NB4 (cell line): ENCODE measurements around the gene USP9X.

Source experiments
- MYC ChIP-seq: IDR thresholded peaks from 2 replicates; pipeline ENCODE4 v1.6.1; 2011; ENCODE audit warnings: low read depth, low read length
- POLR2A ChIP-seq: IDR thresholded peaks from 2 replicates; pipeline ENCODE4 v1.6.1; 2011; ENCODE audit warnings: mild to moderate bottlenecking; ENCODE audit not compliant: insufficient read length; ENCODE audit errors: extremely low read depth
- TF ChIP-seq, protein P1 (sequence below): IDR thresholded peaks from one replicate; pipeline ENCODE4 v1.5.1; 2012; ENCODE audit warnings: low read depth, low read length
- TF ChIP-seq, protein P2 (sequence below): IDR thresholded peaks from 2 replicates; pipeline ENCODE4 v1.6.1; 2011; ENCODE audit warnings: low read depth, low read length

DNA sequence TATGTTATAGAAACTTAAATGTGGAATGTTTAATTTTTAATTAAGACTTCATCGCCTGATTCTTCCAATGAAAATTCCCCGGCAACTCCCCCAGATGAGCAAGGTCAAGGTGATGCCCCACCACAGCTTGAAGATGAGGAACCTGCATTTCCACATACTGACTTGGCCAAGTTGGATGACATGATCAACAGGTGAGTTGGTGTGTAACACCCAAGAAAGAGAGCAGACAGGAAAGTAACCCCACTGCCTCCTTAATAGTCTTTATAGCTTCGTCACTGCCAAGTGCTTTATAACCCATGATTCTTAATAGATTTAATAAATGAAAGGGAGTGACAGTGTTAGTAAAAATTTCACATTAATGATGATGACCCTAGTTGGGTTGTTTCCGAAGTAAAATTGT lies 43.7 kb downstream of the USP9X start:
- TF ChIP-seq, protein P1, sequence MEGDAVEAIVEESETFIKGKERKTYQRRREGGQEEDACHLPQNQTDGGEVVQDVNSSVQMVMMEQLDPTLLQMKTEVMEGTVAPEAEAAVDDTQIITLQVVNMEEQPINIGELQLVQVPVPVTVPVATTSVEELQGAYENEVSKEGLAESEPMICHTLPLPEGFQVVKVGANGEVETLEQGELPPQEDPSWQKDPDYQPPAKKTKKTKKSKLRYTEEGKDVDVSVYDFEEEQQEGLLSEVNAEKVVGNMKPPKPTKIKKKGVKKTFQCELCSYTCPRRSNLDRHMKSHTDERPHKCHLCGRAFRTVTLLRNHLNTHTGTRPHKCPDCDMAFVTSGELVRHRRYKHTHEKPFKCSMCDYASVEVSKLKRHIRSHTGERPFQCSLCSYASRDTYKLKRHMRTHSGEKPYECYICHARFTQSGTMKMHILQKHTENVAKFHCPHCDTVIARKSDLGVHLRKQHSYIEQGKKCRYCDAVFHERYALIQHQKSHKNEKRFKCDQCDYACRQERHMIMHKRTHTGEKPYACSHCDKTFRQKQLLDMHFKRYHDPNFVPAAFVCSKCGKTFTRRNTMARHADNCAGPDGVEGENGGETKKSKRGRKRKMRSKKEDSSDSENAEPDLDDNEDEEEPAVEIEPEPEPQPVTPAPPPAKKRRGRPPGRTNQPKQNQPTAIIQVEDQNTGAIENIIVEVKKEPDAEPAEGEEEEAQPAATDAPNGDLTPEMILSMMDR, result no peak
- TF ChIP-seq POLR2A, result no peak
- no peak for TF ChIP-seq MYC
- TF ChIP-seq, protein P2, sequence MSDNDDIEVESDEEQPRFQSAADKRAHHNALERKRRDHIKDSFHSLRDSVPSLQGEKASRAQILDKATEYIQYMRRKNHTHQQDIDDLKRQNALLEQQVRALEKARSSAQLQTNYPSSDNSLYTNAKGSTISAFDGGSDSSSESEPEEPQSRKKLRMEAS, result no peak
